Measurements from ENCODE around the gene PCDH9.

- TF ChIP-seq CTCF (IDR thresholded peaks at IDR 0.05; ENCODE audit: insufficient read depth, low read length, poor library complexity, severe bottlenecking) (no peak), EZH2phosphoT487 (conservative IDR thresholded peaks at IDR 0.05; ENCODE audit: low read length) (no peak)
Measured at GRCh38 chr13:67230404-67231288, 510 bp upstream of the PCDH9 start.

All from SU-DHL-6 (cell line).